ENCODE data around the gene MCCC1. TPM values are rescaled to one million over a fixed set of nuclear protein-coding genes. Genes with fewer than 3 reads are reported as not detected.

MCCC1 gene
- total and polyA plus RNA-seq, 10 of the 15 experiments (the other 5 are each of a cell fraction or from before 2014, with no cell fraction given) = 35.0 to 71.7 (median 47.0) TPM

DNA sequence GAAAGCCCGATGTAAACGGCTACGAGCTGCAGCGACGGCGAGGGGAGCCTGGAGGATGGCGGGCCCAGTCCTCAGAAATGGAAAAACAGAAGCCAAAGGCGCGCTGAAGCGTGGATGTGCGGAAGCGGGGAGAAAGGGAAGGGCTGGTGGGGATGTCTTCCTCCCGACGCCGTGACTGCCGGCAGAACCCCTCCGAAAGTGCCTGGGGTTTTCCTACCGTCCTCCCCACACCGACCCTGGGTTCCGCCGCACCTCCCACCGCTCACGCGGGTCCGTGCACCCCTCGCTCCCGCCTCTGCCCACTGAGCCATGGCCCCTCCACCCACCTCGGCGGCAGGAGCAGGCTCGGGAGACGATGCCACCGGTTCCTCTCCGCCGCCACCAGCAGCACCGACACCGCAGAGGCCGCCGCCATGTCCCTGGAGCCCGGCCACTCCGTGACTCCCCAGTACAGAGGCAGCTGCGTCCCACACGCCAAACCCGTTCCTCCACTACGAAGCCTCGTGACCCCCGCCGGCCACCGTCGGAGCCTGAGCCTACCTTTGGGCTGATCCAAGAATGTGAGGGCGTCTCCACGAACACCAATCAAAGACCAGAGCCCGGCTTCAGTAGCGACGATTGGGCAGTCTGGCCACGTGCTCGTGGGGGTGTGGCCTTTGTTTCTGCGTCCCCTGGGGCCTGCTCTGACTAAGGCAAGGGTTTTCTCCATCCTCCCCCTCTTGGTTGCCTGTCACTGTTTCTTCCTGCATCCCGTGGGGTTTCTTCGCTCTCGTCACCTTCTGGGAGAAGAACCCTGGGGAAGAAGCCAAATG lies at the start of gene MCCC1 (continued):
- TF ChIP-seq, protein P1, sequence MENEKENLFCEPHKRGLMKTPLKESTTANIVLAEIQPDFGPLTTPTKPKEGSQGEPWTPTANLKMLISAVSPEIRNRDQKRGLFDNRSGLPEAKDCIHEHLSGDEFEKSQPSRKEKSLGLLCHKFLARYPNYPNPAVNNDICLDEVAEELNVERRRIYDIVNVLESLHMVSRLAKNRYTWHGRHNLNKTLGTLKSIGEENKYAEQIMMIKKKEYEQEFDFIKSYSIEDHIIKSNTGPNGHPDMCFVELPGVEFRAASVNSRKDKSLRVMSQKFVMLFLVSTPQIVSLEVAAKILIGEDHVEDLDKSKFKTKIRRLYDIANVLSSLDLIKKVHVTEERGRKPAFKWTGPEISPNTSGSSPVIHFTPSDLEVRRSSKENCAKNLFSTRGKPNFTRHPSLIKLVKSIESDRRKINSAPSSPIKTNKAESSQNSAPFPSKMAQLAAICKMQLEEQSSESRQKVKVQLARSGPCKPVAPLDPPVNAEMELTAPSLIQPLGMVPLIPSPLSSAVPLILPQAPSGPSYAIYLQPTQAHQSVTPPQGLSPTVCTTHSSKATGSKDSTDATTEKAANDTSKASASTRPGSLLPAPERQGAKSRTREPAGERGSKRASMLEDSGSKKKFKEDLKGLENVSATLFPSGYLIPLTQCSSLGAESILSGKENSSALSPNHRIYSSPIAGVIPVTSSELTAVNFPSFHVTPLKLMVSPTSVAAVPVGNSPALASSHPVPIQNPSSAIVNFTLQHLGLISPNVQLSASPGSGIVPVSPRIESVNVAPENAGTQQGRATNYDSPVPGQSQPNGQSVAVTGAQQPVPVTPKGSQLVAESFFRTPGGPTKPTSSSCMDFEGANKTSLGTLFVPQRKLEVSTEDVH (IDR thresholded peaks at IDR 0.05; ENCODE audit: low read depth, partially characterized antibody) = no peak
- no peak; the same call in 1 of the 2 replicates for TF ChIP-seq FOXM1 (IDR thresholded peaks at IDR 0.05; ENCODE audit: low read depth, low read length)
- TF ChIP-seq ZNF217 (IDR thresholded peaks at IDR 0.05) = no peak
- TF ChIP-seq SRF (IDR thresholded peaks at IDR 0.05; ENCODE audit: low read depth in 2 of 2, low read length in 2 of 2) = no peak
- TF ChIP-seq STAT3 (IDR thresholded peaks at IDR 0.05; ENCODE audit: low read depth, low read length) = no peak
- peak; percentile 89 to 90 for TF ChIP-seq IKZF2 (IDR thresholded peaks at IDR 0.05)
- no peak for TF ChIP-seq MLLT1 (IDR thresholded peaks at IDR 0.05)
- no peak for TF ChIP-seq YBX1 (IDR thresholded peaks at IDR 0.05)
- TF ChIP-seq MAX (IDR thresholded peaks at IDR 0.05; ENCODE audit: low read depth, low read length) = peak; percentile 91
- no peak for TF ChIP-seq ZBTB33 (IDR thresholded peaks at IDR 0.05)
- no peak for TF ChIP-seq MTA3 (IDR thresholded peaks at IDR 0.05; ENCODE audit: borderline replicate concordance, low read length)
- peak; percentile 66 for TF ChIP-seq CBFB (IDR thresholded peaks at IDR 0.05; ENCODE audit: low read depth)
- TF ChIP-seq LARP7 (IDR thresholded peaks at IDR 0.05) = peak; percentile 83
- no peak; the same call in 1 of the 2 replicates for TF ChIP-seq FOXK2 (IDR thresholded peaks at IDR 0.05)
- TF ChIP-seq, protein P2, sequence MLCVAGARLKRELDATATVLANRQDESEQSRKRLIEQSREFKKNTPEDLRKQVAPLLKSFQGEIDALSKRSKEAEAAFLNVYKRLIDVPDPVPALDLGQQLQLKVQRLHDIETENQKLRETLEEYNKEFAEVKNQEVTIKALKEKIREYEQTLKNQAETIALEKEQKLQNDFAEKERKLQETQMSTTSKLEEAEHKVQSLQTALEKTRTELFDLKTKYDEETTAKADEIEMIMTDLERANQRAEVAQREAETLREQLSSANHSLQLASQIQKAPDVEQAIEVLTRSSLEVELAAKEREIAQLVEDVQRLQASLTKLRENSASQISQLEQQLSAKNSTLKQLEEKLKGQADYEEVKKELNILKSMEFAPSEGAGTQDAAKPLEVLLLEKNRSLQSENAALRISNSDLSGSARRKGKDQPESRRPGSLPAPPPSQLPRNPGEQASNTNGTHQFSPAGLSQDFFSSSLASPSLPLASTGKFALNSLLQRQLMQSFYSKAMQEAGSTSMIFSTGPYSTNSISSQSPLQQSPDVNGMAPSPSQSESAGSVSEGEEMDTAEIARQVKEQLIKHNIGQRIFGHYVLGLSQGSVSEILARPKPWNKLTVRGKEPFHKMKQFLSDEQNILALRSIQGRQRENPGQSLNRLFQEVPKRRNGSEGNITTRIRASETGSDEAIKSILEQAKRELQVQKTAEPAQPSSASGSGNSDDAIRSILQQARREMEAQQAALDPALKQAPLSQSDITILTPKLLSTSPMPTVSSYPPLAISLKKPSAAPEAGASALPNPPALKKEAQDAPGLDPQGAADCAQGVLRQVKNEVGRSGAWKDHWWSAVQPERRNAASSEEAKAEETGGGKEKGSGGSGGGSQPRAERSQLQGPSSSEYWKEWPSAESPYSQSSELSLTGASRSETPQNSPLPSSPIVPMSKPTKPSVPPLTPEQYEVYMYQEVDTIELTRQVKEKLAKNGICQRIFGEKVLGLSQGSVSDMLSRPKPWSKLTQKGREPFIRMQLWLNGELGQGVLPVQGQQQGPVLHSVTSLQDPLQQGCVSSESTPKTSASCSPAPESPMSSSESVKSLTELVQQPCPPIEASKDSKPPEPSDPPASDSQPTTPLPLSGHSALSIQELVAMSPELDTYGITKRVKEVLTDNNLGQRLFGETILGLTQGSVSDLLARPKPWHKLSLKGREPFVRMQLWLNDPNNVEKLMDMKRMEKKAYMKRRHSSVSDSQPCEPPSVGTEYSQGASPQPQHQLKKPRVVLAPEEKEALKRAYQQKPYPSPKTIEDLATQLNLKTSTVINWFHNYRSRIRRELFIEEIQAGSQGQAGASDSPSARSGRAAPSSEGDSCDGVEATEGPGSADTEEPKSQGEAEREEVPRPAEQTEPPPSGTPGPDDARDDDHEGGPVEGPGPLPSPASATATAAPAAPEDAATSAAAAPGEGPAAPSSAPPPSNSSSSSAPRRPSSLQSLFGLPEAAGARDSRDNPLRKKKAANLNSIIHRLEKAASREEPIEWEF (IDR thresholded peaks at IDR 0.05; ENCODE audit: insufficient replicate concordance, low read depth, low read length) = peak; percentile 34
- no peak for TF ChIP-seq JUND (IDR thresholded peaks at IDR 0.05; ENCODE audit: low read depth, low read length)
- no peak; the same call in 1 of the 2 replicates for TF ChIP-seq ASH2L (IDR thresholded peaks at IDR 0.05; ENCODE audit: borderline replicate concordance, low read depth)
- no peak for TF ChIP-seq SREBF2 (IDR thresholded peaks at IDR 0.05; ENCODE audit: low read length)

All from GM12878 (cell line).